T-helper 1 cell treated with Interleukin-12 subunit alpha and Interleukin-12 subunit beta and Interleukin-4 antibody, amounts not matched to agents 30 μg/mL and 1 μg/mL, for 36 hours (primary cell): ENCODE measurements around the gene SLC19A1.
"Not testable (repeated sequence)": the region's sequence is repeated elsewhere in the genome, so short reads cannot be mapped to it uniquely, and the experiment has no call there.

ENCODE experiments used
- H3K27ac Mint-ChIP-seq: one replicate; pipeline ENCODE4 v1.8.0; 2021; ENCODE audit warnings: mild to moderate bottlenecking, mixed read lengths
- H3K27me3 Mint-ChIP-seq: one replicate; pipeline ENCODE4 v1.8.0; 2021; ENCODE audit warnings: low read depth, mixed read lengths
- H3K36me3 Mint-ChIP-seq: one replicate; pipeline ENCODE4 v1.8.0; 2021; ENCODE audit warnings: low read depth, mixed read lengths
- H3K4me1 Mint-ChIP-seq: one replicate; pipeline ENCODE4 v1.8.0; 2021; ENCODE audit warnings: low read depth, mixed read lengths
- H3K4me3 Mint-ChIP-seq: one replicate; pipeline ENCODE4 v1.8.0; 2021; ENCODE audit warnings: mild to moderate bottlenecking, moderate library complexity, mixed read lengths
- H3K9me3 Mint-ChIP-seq: one replicate; pipeline ENCODE4 v1.8.0; 2021; ENCODE audit warnings: mixed read lengths

SLC19A1 gene

DNA sequence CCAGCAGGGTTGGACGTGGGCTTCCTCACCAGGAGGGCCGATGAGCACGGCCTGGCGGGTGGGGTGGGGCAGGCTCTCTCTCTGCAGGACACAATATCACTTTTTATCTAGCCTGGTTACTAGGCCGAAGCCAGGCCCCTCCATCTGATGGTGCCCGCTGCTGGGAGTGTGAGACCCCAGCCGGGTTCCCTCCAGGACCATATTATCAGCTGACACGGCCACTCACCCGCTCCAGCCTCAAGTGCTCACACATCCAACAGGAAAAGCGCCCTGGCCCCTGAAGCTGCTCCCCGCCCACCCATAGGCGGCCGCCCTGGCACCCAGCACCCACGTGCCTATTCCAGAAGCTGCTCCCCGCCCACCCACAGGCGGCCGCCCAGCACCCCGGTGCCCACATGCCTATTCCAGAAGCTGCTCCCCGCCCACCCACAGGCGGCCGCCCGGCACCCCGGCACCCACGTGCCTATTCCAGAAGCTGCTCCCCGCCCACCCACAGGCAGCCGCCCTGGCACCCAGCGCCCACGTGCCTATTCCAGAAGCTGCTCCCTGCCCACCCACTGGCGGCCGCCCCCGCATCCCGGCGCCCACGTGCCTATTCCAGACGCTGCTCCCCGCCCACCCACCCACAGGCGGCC lies 5.0 kb downstream of the SLC19A1 start:
- H3K27ac Mint-ChIP-seq, result no peak overlapping the region
- no peaks in the 10 kb centered on the region for H3K9me3 Mint-ChIP-seq
- no peaks in the 10 kb centered on the region for H3K27me3 Mint-ChIP-seq
- H3K4me1 Mint-ChIP-seq, result peaks cover 21% of the 10 kb centered on the region
- no peak overlapping the region for H3K4me3 Mint-ChIP-seq
- H3K36me3 Mint-ChIP-seq, result peaks cover 5% of the 10 kb centered on the region

DNA sequence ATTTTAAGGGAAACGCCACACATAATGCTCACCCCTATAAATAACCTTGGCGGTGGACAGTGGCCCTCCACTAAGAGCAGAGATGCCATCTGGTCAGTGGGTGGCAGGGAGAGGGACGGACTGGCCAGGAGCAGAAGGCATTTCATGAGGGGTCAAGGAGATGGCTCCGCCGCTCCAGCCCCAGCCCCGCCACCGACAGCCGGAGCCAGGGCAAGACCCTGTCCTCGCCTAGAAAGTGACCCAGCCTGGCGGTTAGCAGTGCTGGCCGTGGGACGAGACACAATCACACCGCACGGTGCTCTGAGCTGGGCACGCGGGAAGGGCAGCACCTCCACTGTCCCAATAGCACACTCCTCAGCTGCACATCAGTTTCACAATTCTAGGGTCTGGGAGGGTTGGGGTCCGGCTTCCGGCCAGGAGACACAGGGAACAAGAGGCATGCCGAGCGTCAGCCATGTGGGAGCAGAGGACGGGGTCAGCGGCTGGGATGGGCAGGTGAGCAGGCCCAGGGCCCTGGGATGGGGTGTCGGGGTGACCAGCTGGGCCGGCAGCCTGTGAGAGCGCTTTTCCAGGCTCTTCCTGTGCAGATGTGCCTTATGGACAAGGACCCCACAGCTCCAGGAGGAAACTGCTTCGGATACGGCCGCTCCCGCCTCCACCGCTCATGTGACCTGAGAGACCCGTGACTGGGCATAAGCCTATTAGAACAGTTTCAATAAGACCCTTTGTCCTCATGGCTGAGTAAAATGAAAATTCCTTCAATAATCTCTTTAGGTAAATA lies 5.7 kb downstream of the SLC19A1 start:
- Mint-ChIP-seq H3K36me3 (peaks cover 7% of the 10 kb centered on the region), H3K27ac (no peak overlapping the region), H3K27me3 (no peaks in the 10 kb centered on the region), H3K4me3 (no peak overlapping the region), H3K9me3 (no peaks in the 10 kb centered on the region), H3K4me1 (peaks cover 24% of the 10 kb centered on the region)

DNA sequence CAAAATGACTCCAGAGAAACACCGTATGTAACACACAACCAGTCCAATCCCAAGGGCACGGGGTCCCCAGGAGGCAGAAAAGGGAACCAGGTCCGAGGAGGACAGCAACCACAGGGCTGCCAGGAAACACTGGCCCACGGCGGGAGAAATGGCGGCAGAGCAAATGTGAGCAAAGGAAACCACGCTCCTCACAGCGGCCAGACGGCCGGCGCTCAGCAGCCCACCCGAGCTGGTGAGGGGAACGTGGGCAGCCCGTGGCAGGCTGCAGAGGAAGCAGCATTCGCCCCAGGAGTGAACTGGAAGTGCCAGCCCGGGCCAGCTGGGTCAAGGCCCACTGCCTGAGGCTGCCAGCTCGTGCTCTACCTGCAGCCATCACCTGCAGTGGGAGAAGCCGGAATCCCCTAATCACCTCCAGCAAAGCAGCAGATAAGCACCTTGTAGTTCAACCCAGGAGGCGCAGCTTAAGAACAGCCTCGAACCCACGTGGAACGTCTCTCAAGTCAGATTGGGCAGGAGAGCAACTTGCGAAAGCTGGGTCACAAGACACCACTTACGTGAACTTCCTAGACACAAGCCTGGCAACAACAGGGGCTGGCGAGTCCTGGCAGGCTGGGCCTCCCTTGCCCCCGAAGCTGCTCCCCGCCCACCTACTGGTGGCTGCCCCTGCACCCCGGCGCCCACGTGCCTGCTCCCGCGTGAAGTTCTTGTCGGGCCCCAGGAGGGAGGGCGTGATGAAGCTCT lies 6.7 kb downstream of the SLC19A1 start:
- Mint-ChIP-seq H3K27me3 (no peaks in the 10 kb centered on the region), H3K4me1 (peaks cover 19% of the 10 kb centered on the region), H3K9me3 (no peaks in the 10 kb centered on the region), H3K36me3 (peaks cover 7% of the 10 kb centered on the region), H3K27ac (peak overlapping the region; percentile 52), H3K4me3 (no peak overlapping the region)

DNA sequence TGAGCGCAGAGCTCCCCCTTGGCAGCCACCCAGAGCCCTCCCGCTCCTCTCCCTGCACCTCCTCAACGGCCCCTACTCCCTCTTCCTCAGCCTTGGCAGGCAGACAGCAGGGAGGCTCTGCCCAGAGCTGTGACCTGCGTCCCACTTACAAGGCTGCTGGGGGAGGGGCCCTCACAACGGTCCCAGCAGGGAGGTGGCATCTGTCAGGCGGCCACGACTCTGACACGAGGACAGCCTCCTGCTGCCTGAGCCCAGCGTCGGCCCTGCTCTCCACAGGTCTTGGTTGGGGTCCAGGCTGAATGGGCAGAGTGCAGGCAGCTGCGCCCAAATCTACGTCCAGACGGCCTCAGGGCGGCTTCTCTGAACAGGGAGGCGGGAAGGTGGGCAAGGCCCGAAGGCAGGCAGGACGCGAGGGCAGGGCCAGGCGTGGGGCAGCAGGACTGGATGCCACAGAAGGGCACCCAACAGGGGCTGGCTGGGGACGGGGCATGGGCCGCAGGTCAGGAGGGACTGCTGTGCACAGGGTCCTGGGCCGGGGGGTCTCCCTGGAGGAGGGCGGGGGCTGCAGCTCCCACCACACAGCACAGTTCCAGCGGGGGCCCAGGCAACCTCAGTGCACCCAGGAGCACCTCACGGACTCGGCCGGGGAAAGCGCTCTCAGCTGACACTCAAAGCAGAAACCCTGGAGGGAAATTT lies 7.5 kb downstream of the SLC19A1 start:
- Mint-ChIP-seq H3K4me3 (no peak overlapping the region), H3K27ac (peak overlapping the region; percentile 52), H3K36me3 (peaks cover 7% of the 10 kb centered on the region), H3K9me3 (no peaks in the 10 kb centered on the region), H3K4me1 (peaks cover 14% of the 10 kb centered on the region), H3K27me3 (no peaks in the 10 kb centered on the region)

DNA sequence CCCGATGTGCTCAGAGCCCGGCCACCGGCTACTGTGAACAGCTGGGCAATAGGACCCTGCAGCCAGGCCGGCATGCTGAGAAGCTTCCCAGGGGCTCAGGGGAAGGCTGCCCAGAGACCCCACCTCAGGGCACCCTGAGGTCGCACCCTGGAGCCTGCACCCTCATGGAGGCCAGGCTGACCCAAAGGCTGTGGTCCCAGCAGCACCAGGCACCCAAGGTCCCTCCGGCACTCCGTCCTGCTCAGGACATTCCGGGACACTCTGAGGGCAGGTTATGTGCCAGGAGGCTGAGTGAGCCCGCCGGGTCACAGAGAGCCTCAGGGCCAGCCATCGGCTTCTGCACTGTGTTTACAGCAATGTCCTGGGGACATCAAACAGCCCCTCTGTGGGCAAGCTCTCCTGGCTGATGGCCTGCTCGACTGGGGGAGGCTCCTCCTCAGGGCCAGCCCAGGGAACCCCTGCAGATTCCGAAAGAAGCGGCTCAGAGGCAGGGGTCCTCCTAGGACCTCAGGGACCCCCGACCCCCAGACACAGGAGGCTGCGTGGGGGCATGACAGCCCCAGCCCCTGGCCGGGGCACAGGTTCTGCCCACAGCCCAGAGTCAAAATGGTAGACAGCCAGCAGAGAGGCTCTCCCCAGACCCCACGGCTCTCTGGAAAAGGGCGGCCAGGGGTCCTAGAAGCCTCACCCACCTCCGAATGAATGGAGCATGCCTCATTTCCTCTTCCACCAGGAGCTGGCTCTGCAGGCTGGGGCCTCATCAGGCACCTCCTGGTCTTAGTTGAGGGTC lies 8.2 kb downstream of the SLC19A1 start:
- peaks cover 7% of the 10 kb centered on the region for H3K36me3 Mint-ChIP-seq
- no peak overlapping the region for H3K4me3 Mint-ChIP-seq
- H3K9me3 Mint-ChIP-seq, result no peaks in the 10 kb centered on the region
- peaks cover 14% of the 10 kb centered on the region for H3K4me1 Mint-ChIP-seq
- no peak overlapping the region for H3K27ac Mint-ChIP-seq
- H3K27me3 Mint-ChIP-seq, result no peaks in the 10 kb centered on the region

DNA sequence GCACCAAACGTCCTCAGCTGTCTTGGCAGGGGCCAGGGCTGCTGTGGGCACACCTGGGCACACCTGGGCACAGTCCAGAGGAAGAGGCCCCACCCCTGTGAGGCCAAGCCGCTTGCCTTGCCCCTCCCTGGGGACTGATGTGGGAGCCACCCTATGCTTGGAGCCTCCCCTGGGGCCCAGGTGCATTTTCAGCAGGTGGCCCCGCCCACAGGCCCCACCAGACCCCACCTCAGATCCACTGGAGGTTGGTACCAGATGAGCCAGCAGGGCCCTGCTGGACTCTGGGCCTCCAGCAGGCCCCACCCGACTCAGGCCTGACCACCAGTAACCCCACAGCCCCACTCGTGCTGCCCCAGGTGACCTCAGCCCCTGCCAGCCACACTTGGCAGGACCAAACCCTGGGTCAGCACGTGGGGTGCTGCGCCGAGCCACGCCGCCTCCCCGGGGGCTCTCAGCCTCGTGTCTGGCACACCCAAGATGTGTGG lies 8.8 kb downstream of the SLC19A1 start:
- Mint-ChIP-seq H3K4me1 (peaks cover 14% of the 10 kb centered on the region), H3K27ac (no peak overlapping the region), H3K4me3 (no peak overlapping the region), H3K27me3 (no peaks in the 10 kb centered on the region), H3K9me3 (no peaks in the 10 kb centered on the region), H3K36me3 (peaks cover 7% of the 10 kb centered on the region)

DNA sequence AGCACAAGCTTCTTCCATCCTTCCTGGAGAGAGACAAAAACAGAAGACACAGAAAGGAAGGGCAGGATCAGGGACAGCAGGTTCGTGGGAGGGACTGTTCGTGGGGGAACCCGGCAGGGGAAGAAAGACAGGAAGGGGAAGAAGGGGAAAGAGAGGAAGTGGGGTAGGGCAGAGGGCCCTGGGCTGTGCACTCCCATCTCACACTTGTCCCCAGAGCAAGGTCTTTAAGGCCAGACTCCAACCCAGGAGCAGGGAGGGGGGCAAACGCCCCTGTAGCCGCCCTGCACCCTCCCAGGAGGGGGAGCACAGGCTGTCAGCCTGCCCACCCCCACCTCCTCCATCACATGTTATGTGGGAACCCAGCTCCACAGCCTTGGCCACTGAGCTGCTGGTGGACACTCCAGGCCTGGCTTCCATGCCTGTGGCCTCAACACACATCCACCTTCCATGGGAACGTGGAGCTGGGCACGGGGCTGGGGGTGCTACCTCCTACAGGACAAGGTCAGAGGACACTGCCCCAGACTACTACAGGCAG lies 9.3 kb downstream of the SLC19A1 start:
- peaks cover 7% of the 10 kb centered on the region for H3K36me3 Mint-ChIP-seq
- H3K4me3 Mint-ChIP-seq, result peak overlapping the region; percentile 70
- peaks cover 14% of the 10 kb centered on the region for H3K4me1 Mint-ChIP-seq
- H3K27me3 Mint-ChIP-seq, result no peaks in the 10 kb centered on the region
- peak overlapping the region; percentile 92 for H3K27ac Mint-ChIP-seq
- H3K9me3 Mint-ChIP-seq, result no peaks in the 10 kb centered on the region

DNA sequence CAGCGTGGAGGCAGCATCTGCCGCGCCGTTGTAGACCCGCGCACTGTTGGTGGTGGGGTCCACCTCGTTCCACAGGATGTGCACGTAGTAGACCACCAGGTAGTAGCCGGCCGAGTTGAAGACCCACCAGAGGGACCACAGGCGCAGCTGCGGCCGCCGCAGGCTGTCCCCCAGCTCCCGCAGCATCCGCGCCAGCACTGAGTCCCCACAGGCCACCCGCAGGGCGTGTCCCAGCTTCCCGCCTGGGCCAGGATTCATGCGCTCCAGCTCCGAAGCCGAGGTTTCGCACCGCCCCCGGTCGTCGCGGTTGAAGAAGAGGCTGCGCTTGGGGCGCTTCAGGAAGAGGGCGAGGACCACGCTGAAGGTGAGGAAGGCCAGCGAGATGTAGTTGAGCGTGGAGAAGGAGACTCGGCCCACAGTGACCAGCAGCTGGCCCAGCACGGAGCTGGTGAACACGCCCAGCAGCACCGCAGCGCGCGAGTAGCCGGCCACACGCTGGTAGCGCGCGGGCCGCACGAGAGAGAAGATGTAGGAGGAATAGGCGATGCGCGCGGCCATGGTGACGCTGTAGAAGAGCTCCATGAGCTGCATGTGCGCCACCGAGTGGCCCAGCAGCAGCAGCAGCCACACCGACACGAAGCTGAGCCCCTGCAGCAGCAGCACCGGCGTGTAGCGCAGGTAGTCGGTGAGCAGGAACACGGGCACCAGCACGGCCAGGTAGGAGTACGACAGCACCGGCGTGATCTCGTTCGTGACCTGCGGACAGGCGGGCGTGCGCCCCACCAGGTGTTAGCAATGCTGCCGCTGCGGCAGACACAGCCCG lies 10.6 kb downstream of the SLC19A1 start:
- no peak overlapping the region for H3K27ac Mint-ChIP-seq
- peaks cover 14% of the 10 kb centered on the region for H3K4me1 Mint-ChIP-seq
- peaks cover 13% of the 10 kb centered on the region for H3K36me3 Mint-ChIP-seq
- H3K27me3 Mint-ChIP-seq, result no peaks in the 10 kb centered on the region
- no peaks in the 10 kb centered on the region for H3K9me3 Mint-ChIP-seq
- no peak overlapping the region for H3K4me3 Mint-ChIP-seq

DNA sequence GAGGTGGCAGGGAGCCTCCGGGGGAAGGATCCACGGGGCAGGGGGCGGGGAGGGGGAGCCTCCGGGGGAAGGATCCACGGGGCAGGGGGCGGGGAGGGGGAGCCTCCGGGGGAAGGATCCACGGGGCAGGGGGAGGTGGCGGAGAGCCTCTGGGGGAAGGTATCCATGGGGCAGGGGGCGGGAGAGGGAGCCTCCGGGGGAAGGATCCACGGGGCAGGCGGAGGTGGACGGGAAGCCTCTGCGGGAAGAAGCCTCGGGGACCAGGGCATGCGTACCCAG lies 11.2 kb downstream of the SLC19A1 start:
- H3K36me3 Mint-ChIP-seq, result peaks cover 12% of the 10 kb centered on the region
- not testable (repeated sequence) for H3K27me3 Mint-ChIP-seq, H3K27ac Mint-ChIP-seq, H3K4me3 Mint-ChIP-seq, H3K9me3 Mint-ChIP-seq
- peaks cover 12% of the 10 kb centered on the region for H3K4me1 Mint-ChIP-seq

DNA sequence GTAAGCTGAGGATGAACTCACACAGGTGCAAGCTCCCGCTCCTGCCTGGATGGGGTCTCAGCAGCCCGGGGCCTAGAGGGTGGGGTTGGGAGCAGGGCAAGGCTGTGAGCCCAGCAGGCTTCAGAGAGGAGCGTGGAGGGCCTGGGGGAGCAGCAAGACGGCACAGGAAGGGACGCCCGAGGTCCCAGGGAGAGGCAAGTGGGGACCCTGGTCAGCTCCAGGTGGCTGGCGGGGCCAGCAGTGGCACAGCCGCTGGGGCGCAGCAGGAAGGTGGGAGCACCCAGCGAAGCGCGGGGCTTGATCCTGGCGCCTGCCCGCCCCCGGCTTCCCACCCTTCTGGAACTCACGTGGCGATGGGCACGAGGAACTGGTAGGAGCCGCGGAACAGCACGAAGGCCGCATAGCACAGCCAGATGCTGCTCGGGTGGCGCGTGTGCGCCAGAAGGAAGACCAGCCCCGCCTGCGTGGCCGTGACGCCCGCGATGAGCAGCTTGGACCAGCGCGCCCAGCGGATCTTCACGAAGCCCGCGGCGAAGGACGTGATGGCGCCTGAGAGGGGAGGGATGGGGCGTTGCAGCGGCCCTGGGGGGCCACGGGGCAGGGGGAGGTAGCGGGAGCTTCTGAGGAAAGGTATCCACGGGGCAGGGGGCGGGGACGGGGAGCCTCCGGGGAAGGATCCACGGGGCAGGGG lies 11.7 kb downstream of the SLC19A1 start:
- H3K27ac Mint-ChIP-seq, result no peak overlapping the region
- peaks cover 12% of the 10 kb centered on the region for H3K36me3 Mint-ChIP-seq
- H3K27me3 Mint-ChIP-seq, result no peaks in the 10 kb centered on the region
- no peaks in the 10 kb centered on the region for H3K9me3 Mint-ChIP-seq
- no peak overlapping the region for H3K4me3 Mint-ChIP-seq
- peaks cover 12% of the 10 kb centered on the region for H3K4me1 Mint-ChIP-seq

DNA sequence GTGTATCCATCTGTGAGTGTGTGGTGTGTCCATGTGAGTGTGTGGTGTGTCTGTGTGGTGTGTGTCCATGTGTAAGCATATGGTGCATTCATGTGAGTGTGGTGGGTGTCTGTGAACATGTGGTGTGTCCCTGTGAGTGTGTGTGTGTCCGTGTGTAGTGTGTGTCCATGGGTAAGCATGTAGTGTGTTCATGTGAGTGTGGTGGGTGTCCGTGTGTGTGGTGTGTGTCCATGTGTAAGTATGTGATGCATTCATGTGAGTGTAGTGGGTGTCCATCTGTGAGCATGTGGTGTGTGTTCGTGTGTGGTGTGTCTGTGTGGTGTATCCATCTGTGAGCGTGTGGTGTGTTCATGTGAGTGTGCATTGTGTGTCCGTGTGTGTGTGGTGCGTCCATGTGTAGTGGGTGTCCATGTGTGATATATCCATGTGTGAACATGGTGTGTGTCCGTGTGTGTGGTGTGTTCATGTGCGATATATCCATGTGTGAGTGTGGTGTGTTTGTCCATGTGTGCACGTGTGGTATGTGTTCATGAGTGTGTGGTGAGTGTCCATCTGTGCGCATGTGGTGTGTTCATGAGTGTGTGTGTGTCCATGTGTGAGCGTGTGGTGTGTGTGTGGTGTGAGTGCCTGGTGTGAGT lies 12.3 kb downstream of the SLC19A1 start:
- peaks cover 10% of the 10 kb centered on the region for H3K36me3 Mint-ChIP-seq
- no peaks in the 10 kb centered on the region for H3K27me3 Mint-ChIP-seq
- H3K27ac Mint-ChIP-seq, result no peak overlapping the region
- no peak overlapping the region for H3K4me3 Mint-ChIP-seq
- no peaks in the 10 kb centered on the region for H3K9me3 Mint-ChIP-seq
- H3K4me1 Mint-ChIP-seq, result peaks cover 12% of the 10 kb centered on the region

DNA sequence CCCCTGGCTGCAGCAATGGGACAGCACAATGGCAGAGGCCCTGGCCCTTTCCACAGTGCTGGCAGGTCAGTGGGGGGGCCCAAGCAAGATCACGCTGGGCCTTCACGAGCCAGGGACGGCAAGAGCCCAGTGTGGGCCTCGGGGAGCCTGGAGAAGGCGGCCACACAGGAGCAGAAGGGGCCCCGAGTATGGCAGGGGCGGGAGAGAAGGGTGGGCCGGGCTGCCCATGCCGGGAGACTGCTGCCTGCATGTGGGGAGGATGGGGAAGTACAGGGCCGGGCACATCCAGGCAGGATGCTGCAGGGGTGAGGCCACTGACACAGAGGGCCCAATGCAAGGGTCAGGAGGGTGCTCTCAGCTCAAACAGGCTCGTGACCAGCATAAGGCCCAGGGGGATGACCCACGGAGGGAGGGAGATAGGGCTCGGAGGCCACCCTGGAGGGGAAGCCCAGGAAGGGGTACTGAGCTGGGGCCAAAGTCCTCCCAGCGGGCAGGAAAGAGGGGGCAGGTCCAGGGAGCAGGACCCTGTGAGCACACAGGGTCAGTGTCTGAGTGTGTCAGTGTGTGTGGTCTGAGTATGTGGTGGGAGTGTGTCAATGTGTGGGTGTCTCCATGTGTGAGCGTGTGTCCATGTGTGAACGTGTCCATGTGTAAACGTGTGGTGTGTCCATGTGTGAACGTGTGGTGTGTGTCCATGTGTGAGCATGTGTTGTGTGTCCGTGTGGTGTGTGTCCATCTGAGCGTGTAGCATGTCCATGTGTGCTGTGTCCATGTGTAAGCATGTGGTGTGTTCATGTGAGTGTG lies 13.1 kb downstream of the SLC19A1 start:
- no peak overlapping the region for H3K4me3 Mint-ChIP-seq
- peaks cover 12% of the 10 kb centered on the region for H3K4me1 Mint-ChIP-seq
- H3K36me3 Mint-ChIP-seq, result peaks cover 10% of the 10 kb centered on the region
- H3K27me3 Mint-ChIP-seq, result no peaks in the 10 kb centered on the region
- no peaks in the 10 kb centered on the region for H3K9me3 Mint-ChIP-seq
- H3K27ac Mint-ChIP-seq, result no peak overlapping the region
